Right hindlimb (tissue), 1 donor: ENCODE results near the gene NDUFB1.

Experiments used
- DNase-seq: peaks from one replicate; pipeline ENCODE4 v3.0.0-alpha.2; 2018

NDUFB1 gene

DNA sequence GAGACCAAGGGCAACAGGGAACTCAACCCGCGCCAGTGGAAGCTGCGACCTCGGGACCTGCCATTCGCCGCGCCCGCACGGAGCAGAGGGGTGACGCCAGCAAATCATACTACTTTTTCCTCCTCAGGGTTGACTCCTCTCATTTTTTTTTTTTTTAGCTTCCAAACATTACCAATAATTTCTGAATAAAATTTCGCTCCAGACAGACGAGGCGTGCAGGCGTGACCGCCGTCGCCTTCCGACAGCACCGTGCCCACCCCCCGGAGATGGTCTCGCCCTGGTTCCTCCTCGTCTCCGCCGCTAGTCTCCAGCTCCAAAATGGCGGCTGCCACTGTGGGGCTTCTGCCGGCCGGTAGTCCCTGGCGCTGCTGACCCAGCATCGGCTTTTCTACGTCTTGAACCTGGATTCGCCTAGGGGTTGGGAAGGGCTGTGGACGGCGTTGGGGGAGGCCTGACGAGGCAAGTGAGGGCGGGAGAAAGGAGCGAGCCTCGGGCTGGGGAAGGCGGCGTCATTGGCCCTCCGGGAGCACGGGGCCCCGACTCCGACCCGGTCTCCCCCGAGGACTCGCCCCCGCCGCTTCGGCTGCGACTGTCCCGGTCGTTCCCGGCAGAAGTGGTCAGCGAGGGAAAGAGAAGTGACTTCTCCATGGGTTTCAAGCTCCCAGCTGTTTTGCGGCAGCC, at the start of gene NDUFB1, which contains the start of gene CPSF2:
NDUFB1 (minus strand) TSS at position 37 of the 681 bp plus-strand sequence. CDS start 4,069 bp downstream, outside the sequence.
CPSF2 (plus strand) TSS at position 300 of the 681 bp plus-strand sequence. CDS start 9,016 bp downstream, outside the sequence.
- DNase-seq: peak; percentile 88

DNA sequence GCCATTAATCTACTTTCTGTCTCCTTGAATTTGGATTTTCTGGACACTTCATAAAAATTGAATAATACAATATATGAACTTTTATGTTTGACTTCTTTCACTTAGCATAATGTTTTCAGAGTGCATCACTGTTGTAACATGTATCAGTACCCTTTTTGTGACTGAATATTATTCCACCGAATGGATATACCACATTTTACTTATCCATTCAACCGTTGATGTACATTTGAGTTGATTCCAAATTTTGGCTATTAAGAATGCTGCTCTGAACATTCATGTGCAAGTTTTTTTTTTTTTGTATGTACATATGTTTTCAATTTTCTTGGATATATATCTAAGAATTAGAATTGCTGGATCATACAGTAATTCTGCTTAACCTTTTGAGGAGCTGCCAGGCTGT, 43.5 kb upstream of the NDUFB1 start:
- no peak for DNase-seq

DNA sequence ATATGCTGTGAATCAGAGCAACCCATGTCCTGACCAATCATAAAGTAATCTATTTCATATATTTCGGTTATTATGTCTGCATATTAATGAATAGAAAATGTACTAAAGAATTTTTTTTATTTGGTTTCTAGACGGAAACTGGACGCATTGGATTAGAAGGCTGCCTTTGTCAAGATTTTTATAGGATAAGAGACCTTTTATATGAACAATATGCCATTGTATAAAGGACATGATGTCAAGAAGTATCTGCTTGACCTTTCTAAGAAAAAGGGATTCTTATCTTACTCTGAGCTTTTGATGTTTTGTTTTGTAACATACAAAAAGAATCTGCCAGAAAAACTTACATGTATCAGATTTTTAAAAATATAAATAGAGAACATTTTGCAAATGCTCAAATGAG, 40.0 kb upstream of the NDUFB1 start:
- no peak for DNase-seq

DNA sequence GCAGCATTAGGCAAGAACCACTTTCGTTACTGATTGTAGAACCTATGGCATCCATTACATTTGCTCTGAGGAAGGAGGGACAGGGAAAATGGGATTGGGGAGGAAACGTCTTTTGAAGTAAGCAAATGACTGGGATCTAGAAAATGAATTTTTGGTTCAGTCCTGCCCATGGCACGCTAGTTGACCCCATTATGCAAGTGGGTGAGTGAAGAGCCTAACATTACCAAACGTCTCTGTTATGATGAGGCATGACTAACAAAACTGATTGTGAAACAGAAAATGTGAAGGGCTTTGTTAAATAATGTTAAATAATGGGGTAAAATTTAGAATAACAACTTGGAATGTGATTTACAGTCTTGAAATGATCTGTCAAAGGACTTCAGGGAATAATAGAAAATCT, 39.1 kb upstream of the NDUFB1 start:
- DNase-seq: no peak

DNA sequence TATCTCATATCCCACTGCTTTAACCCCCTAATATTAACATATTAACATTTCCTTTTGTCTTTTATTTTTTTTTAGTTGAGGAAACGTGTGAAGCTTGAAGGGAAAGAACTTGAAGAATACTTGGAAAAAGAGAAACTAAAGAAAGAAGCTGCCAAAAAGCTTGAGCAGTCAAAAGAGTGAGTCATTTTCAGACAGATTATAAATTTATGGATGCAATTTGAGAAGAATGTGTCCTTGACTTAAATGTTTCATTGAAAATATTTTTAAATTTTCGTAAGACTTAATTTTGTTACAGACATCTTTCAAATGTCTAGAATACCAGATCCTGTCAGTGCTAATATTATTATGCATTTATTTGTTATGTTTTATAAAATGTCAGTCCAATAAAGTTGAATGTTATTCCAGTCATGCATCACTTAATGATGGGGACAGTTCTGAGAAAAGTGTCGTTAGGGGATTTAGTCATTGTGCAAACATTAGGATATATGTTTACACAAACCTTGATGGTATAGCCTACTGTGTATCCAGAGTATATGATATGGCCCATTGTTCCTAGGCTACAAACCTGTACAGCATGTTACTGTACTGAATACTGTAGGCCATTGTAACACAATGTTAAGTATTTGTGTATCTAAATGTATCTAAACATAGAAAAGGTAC, 32.9 kb upstream of the NDUFB1 start:
- DNase-seq: no peak

DNA sequence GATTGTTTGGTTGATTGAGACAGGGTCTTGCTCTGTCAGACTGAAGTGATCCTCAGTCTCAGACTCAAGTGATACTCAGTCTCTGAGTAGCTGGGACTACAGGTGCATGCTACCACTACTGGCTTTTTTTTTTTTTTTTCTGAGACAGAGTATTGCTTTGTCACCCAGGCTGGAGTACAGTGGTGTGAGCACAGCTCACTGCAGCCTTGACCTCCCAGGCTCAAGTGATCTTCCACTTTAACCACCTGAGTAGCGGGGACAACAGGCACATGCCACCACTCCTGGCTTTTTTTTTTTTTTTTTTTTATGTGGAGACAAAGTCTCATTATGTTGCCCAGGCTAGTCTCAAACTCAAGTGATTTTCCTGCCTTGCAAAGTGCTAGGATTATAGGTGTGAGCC, 32.1 kb upstream of the NDUFB1 start:
- no peak for DNase-seq

DNA sequence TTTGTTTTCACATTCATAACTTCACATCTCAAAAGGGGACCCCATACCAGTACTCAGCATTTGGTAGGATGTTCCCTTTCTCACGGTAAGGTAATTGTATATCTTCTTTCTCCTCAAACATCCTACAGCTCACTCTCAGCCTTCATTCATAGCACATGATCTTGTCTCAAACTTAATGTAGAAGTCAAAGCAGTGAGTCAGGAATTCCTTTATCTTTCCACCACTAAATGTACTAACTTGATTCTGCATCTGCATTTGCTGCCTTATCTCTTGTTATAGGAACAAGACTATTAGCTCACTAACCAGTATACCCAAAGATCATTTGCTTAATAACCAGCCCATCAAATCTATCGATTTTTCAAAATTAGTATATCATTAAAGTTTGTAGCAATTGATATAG, 23.2 kb upstream of the NDUFB1 start:
- no peak for DNase-seq

DNA sequence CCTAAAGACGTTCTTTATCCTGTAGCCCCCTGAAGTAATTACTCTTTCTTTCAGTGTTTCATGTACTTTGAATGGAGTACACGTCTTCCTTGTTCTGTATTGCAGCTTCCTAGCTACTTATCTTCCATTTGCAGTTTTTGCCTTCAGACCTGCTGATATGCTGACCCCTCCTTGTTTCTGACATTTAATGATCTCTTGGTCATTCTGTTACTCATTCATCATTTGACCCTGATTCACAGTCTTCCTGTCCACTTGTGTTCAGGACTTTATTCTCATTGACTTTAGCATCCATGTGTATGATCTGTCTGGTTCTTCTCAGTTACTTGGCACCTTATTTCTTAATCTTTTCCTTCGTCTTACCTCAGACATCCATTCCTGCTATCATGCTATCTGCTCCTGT, 22.5 kb upstream of the NDUFB1 start:
- DNase-seq: no peak

DNA sequence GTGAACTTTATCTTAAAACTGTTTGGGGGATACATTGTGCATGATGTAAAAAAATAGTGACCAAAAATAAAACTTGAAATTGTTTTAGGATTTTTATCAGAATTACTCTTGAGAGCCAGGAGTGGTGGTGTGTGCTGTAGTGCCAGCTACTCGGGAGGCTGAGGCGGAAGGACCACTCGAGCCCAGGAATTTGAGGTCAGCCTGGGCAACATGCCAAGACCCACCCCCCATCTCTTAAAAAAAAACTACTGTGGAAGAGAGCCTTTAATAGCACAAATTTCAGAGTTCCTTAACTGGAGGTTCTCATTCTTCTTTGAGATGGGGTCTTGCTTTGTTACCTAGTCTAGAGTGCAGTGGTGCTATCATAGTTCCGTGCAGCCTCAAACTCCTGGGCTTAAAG, 21.8 kb upstream of the NDUFB1 start:
- DNase-seq: no peak

DNA sequence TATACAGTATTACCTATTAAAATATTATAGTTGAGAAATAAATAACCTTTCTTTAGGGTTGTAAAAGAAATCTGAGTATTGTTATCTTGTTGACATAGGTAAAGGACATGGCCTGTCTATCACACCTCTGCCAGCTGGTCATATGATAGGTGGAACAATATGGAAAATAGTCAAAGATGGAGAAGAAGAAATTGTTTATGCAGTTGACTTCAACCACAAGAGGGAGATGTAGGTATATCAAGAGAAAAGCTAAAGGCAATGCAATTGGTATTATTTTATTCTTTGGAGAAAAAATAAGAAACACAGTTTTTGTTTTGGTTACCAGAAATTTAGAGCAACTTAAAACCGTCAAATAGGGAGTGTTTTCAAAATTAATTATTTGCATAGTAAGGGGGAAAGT, 13.8 kb upstream of the NDUFB1 start:
- no peak for DNase-seq

DNA sequence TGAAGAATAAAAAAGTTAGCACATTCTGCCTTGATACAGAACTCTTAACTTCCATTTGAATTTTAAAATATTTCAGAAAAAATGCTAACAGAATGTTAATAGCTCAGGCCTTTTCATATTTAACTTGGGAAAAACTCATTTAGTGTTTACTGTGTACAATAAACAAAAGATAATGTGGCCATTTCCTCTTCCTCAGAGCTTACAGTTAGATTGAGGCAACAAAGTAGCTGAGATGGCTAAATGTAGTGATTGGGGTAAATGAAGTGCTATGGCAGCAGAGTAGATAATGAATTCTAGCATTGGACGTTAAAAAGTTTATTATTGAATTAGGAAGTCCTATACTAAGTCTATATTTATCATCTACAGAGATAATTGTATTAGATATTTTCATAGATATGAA, 12.9 kb upstream of the NDUFB1 start:
- DNase-seq: no peak

DNA sequence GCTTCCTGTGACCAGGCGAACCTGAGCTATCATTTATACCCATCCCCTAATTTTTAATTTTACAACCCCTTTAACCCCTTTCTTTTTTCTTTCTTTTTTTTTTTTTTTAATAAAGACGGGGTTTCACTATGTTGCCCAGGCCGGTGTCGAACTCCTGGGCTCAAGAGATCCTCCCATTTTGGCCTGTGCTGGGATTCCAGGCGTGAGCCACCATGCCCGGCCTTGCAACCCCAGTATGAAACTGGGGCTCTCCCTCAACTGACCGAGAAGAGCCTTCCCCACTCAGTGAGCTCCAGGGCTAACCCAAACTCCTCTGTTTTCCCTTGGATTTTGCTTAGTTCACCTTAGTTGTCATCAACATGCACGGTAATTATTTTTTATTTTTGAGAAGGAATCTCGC, 1.3 kb upstream of the NDUFB1 start:
- DNase-seq: no peak

DNA sequence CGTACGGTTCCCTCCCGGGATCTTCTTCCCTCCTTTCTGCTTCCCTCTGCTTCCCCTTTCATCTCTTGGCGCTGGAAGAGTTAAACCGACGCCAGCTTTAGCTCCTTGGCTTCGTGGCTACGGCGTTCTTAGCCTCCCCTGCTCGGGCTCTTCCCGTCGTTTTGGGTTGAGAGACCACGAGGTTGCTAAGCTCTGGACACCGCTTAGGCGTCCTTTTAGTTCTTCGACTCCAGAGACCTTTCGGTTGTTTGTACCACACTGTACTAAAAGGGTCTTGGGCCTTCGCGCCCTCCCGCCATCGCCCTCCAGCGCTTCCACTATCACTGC, 808 bp upstream of the NDUFB1 start:
- no peak for DNase-seq

DNA sequence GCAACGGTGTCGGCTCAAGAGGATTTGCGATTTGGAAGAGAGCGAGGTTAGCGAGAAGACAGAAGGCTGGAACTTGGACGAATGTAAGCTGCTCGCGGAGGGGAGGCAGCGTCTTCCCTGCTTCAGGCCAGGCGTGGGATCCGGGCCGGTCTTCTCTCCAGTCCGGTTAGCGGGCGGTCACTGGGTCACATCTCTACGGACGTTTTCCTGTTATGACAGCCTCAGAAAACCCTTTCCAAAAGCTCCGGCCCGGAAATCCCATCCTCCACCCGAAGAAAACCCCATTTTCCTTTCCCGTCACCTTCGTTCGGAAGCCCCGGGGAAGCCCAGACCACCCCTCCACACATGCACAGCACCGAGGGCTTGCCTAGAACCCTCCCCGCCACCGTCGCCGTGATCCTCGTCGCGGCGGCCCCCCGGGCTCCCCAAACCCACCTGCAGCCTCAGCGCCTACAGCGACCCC, 268 bp downstream of the NDUFB1 start:
- DNase-seq: no peak

DNA sequence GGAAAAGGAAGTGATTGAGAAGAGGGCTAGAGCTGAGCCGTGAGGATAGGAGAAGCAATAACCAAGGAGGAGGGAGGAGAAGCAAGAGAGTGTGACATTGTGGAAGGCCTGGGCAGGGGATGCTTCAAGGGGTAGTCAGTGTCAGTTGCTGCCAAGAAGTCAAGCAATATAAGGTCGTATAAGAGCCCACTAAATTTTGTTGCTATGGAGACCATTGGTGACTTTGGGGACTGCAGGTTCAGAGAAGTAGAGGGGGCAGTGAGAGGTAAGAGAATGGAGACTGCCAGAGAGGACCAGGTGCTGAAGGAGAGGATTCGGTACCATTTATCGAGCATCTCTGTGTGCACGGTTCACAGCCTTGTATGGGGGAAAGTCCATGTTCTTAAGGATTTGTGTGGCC, 12.0 kb downstream of the NDUFB1 start:
- no peak for DNase-seq

DNA sequence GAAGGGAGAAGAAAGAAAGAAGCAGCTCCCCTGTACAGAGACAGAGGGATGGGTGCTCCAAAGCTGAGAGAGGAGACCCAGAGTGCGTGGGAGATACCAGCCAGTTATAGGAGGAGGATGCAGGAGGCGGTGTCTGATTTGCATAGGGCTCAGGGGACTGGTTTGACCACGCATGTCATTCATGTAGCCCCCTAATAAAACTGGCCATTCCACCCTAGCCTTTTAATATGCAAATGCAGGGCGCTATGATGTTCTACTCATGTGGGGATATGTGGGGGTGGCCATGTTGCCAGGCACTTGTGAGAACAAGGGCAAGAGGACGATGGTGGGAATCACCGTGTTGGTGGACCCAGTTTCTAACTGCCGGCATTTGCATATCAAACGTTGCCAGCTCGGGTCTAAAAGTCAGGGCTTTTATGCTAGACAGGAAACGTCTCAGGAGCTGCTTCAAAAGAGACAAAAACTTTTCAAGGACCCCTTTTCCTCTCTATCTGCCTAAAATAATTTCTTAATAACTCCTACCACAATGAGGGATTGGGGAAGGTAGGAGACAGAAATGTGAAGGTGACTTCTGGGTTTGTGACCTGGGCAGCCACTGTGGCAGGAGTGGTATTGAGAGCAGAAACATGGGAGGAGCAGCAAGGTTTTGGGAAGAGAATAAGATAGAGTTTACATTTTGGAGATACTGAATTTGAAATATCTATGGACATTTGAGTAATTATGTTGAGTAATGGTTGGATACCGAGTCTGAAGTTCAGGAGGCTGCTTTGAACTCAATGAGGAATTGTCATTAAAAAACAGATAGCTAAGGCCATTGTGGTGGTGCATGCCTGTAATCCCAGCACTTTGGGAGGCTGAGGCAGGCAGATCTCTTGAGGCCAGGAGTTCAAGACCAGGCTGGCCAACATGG, 12.9 kb downstream of the NDUFB1 start:
- DNase-seq: no peak

DNA sequence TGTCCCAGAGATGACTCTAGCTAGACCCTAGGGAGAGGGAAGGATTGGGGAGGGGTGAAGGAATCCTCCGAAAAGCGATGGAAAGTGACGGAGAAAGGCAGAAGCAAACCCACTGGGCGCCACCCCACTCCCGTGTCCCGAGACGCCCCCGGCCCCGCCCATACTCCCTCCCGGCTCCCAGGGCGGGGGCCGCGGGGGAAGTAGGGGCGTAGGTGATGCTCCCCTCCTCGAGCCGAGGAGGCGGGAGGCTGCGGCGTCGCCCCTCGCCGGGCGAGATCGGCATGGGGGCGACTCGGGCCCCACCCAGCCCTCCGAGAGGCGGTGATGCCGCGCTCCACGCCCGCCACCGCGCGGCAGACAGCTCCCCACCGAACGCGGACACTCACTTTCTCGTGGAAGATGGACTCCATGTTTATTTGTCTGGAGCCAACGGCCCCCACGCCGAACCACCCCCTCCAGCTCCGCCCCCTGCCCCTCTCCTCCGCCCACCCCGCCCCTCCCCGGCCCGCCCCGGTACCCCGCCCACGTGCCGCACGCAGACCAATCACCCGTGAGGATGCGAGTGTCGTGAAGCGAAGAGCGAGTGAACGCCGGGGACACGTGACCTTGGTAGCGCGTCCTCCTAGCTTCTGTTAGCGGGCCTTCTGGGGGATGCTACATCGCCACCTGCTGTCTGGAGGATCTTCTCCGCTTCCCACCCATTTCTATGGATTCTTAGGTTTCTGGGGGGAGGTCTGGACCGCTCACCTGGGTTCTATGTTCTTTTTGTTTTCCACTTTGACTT, 15.2 kb downstream of the NDUFB1 start, which contains the start of gene ATXN3:
ATXN3 (minus strand) TSS at position 440 of the 784 bp plus-strand sequence; CDS start at position 410, 30 bp downstream.
- DNase-seq: peak; percentile 98

DNA sequence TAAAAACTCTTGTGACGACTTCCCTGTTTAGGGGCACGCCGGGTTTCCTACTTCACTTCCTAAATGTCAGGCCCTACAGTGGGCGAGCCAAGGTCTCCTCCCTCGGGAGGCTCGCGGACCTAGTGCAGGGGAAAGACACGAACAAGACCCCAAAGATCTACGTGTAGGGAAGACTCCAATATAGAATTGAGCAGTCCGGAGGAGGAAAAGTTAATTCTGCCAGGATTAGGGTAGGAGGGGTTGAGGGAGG, 15.7 kb downstream of the NDUFB1 start:
- no peak for DNase-seq

DNA sequence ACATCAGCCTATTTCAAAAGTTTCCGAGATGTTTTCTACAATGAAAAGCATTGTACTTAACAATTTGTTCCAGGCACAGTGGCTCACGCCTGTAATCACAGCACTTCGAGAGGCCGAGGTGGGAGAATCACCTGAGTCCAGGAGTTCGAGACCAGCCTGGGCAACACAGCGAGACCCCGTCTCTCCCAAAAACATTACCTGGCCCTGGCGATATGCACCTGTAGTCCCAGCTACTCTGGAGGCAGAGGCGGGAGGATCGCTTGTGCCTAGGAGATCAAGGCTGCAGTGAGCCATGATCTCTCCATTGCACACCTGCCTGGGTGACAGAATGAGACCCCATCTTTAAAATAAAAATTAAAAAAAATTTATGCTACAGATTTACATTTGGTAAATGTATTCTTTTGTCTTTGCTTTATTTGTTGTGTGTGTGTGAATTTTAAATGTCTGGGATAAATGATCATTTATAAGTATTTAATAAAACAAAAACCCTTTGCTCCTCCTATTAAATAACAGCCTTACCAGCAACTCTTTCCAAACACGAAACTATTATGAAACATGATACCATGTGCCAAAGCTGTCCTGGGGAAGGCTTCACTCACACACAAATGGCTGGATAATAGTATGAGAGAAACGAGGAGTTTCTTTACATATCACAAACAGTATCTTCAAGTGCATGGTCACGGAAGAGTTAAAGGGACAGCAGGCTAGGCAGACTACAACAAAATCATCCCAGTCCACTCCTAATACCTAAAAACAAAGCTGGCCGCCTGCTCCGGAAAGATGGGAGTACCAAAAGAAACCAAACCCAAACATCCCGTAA, 16.2 kb downstream of the NDUFB1 start:
- no peak for DNase-seq

DNA sequence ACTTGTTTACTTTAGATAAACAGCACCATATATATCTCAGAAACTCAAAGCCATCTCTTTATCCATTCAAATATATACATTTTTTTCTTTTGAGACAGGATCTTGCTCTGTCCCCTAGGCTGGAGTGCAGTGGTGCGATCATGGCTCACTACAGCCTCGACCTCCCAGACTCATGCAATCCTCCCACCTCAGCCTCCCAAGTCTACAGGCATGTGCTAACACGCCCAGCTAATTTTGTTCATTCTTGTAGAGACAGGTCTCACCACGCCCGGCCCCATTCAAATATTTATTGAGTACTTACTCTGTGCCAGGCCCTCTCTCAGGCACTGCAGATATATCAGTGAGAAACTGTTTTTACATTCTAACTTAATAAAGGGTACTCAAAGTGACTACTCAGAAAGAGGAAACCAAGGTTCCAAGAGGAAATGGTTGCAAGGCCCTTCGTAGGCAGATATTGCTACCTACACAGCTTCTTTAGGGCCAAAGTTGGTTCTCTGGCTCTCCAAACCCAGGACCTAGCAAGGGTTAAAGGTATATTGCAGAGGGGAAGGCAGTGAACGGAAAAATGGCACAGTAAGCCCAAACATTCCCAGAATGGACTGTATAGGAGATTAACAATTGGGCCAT, 18.0 kb downstream of the NDUFB1 start:
- no peak for DNase-seq

DNA sequence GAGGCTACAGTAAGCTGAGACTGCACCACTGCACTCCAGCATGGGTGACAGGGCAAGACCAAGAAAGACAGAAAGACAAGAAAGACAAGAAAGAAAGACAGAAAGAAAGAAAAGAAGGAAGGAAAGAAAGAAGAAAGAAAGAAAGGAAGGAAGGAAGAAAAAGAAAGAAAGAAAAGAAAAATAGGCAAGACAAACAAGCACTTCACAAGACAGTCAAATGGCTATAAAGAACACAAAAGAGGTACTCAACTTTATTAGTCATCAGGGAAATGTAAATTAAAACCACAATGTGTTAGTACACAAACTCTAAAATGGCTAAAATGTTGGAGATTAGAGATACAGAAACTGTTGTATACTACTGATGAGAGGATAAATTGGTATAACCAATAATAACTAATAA, 21.7 kb downstream of the NDUFB1 start:
- DNase-seq: no peak

DNA sequence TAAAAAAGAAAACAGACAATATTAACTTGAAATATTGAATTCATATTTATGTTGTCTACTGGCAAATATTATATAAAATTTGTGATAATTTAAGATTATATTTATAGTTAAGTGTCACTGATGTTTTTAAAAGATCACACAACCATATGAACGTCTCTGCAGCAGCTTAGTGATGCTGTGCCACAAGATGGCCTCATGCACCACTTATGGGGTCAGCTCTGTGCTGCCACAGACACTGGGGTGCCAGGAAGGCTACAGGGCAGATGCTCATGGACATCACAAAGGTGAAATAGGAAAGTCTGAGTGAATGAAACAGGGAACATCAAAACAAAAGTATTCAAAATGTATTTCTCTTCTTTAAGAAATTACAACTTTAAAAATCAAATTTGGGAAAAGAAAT, 28.2 kb downstream of the NDUFB1 start:
- DNase-seq: no peak
